ENCODE measurements around the gene GAS5. TPM values are rescaled to one million over a fixed set of nuclear protein-coding genes. Genes with fewer than 3 reads are reported as not detected.
A peak's percentile ranks its signal among the peaks of the same experiment; 100 is the strongest.

GAS5 gene
- total RNA-seq, 1 experiment from 2014 or later = 112 TPM

- no peak overlapping the region for H2AFZ ChIP-seq (ENCODE audit: low read length)
- H3K9me3 ChIP-seq (ENCODE audit: low read length) = no peaks in the 10 kb centered on the region
- no peaks in the 10 kb centered on the region for H3K79me2 ChIP-seq (ENCODE audit: low read length)
- H4K20me1 ChIP-seq (ENCODE audit: low read length) = no peaks in the 10 kb centered on the region
- no peaks in the 10 kb centered on the region for H3K27me3 ChIP-seq (ENCODE audit: low read length)
- H3K27ac ChIP-seq (ENCODE audit: low read length) = no peak overlapping the region
- intact Hi-C loops (cut with micrococcal nuclease) = loop anchor here (10.0 kb wide), 1 partner anchor 218 kb away; no protein-coding TSS in a partner anchor
- H3F3A ChIP-seq (ENCODE audit: low read length, unreplicated experiment) = peaks cover 3% of the 10 kb centered on the region
- no peak for ATAC-seq
- no peaks in the 10 kb centered on the region for H3K9me2 ChIP-seq (replicated peaks; ENCODE audit: low read length)
- H3K36me3 ChIP-seq (ENCODE audit: low read depth, low read length) = peaks cover 4% of the 10 kb centered on the region; the same call in 1 of the 2 replicates
- DNase-seq = no peak
- TF ChIP-seq EZH2 (IDR thresholded peaks at IDR 0.05; ENCODE audit: low read length, unreplicated experiment) (no peak), CTCF (conservative IDR thresholded peaks at IDR 0.05; ENCODE audit: low read depth, low read length) (no peak), EZH2phosphoT487 (IDR thresholded peaks at IDR 0.05; ENCODE audit: borderline replicate concordance, low read length) (no peak)
- no peak overlapping the region for H3K9ac ChIP-seq (ENCODE audit: low read length)
- no peak overlapping the region for H3K4me2 ChIP-seq (ENCODE audit: low read length)
- no peak overlapping the region for H3K4me3 ChIP-seq (ENCODE audit: low read length)
- no peaks in the 10 kb centered on the region for H3K4me1 ChIP-seq (ENCODE audit: insufficient read depth, low read length)
- ChIA-PET POLR2A (ENCODE audit: unreplicated experiment) (no interaction called here), CTCF (no interaction called here)
- no TSS peak for BruUV-seq (replicated peaks)
These were observed 10.9 kb downstream of the GAS5 start for GRCh38 chr1:173856903-173857302.

GRCh38 chr1:173856014-173856413 lies 11.8 kb downstream of the GAS5 start:
- Histone ChIP-seq H3F3A (ENCODE audit: low read length, unreplicated experiment) (peaks cover 3% of the 10 kb centered on the region), H3K79me2 (ENCODE audit: low read length) (no peaks in the 10 kb centered on the region), H4K20me1 (ENCODE audit: low read length) (no peaks in the 10 kb centered on the region), H3K4me2 (ENCODE audit: low read length) (no peak overlapping the region), H3K27ac (ENCODE audit: low read length) (no peak overlapping the region), H3K9me3 (ENCODE audit: low read length) (no peaks in the 10 kb centered on the region), H3K27me3 (ENCODE audit: low read length) (no peaks in the 10 kb centered on the region), H3K4me1 (ENCODE audit: insufficient read depth, low read length) (no peaks in the 10 kb centered on the region), H2AFZ (ENCODE audit: low read length) (no peak overlapping the region), H3K9ac (ENCODE audit: low read length) (no peak overlapping the region), H3K4me3 (ENCODE audit: low read length) (no peak overlapping the region), H3K36me3 (ENCODE audit: low read depth, low read length) (peaks cover 8% of the 10 kb centered on the region), H3K9me2 (replicated peaks; ENCODE audit: low read length) (no peaks in the 10 kb centered on the region)
- ATAC-seq (no peak), DNase-seq (no peak)
- CTCF ChIA-PET = no interaction called here
- POLR2A ChIA-PET (ENCODE audit: unreplicated experiment) = no interaction called here
- intact Hi-C loops (cut with micrococcal nuclease) = loop anchor here (10.0 kb wide), 1 partner anchor 219 kb away; no protein-coding TSS in a partner anchor
- BruUV-seq (replicated peaks) = no TSS peak
- TF ChIP-seq EZH2 (IDR thresholded peaks at IDR 0.05; ENCODE audit: low read length, unreplicated experiment) (no peak), EZH2phosphoT487 (IDR thresholded peaks at IDR 0.05; ENCODE audit: borderline replicate concordance, low read length) (no peak), CTCF (conservative IDR thresholded peaks at IDR 0.05; ENCODE audit: low read depth, low read length) (no peak)

GRCh38 chr1:173853074-173853473 lies 14.7 kb downstream of the GAS5 start:
- no peak overlapping the region for H3K4me2 ChIP-seq (ENCODE audit: low read length)
- no peak overlapping the region for H3K27ac ChIP-seq (ENCODE audit: low read length)
- BruUV-seq (replicated peaks) = no TSS peak
- ChIA-PET POLR2A (ENCODE audit: unreplicated experiment) (no interaction called here), CTCF (no interaction called here)
- intact Hi-C loops (cut with micrococcal nuclease) = loop anchor here (10.0 kb wide), 1 partner anchor 222 kb away; no protein-coding TSS in a partner anchor
- no peaks in the 10 kb centered on the region for H3K9me2 ChIP-seq (replicated peaks; ENCODE audit: low read length)
- H3K9me3 ChIP-seq (ENCODE audit: low read length) = no peaks in the 10 kb centered on the region
- peaks cover 1% of the 10 kb centered on the region for H3F3A ChIP-seq (ENCODE audit: low read length, unreplicated experiment)
- H3K79me2 ChIP-seq (ENCODE audit: low read length) = no peaks in the 10 kb centered on the region
- ATAC-seq (peak; percentile 64), DNase-seq (no peak)
- peaks cover 20% of the 10 kb centered on the region for H3K36me3 ChIP-seq (ENCODE audit: low read depth, low read length)
- H3K27me3 ChIP-seq (ENCODE audit: low read length) = no peaks in the 10 kb centered on the region
- no peak overlapping the region for H2AFZ ChIP-seq (ENCODE audit: low read length)
- H4K20me1 ChIP-seq (ENCODE audit: low read length) = no peaks in the 10 kb centered on the region
- H3K4me3 ChIP-seq (ENCODE audit: low read length) = no peak overlapping the region
- H3K4me1 ChIP-seq (ENCODE audit: insufficient read depth, low read length) = no peaks in the 10 kb centered on the region
- TF ChIP-seq CTCF (conservative IDR thresholded peaks at IDR 0.05; ENCODE audit: low read depth, low read length) = no peak
- TF ChIP-seq EZH2 (IDR thresholded peaks at IDR 0.05; ENCODE audit: low read length, unreplicated experiment) = no peak
- TF ChIP-seq EZH2phosphoT487 (IDR thresholded peaks at IDR 0.05; ENCODE audit: borderline replicate concordance, low read length) = no peak
- no peak overlapping the region for H3K9ac ChIP-seq (ENCODE audit: low read length)

Measured in PC-3 (cell line).